D721Med (cell line): ENCODE data around the gene TSPAN10.

ENCODE experiments used
- DNase-seq: peaks from one replicate; pipeline ENCODE4 v3.0.0; 2011; ENCODE audit warnings: low spot score; ENCODE audit not compliant: insufficient read length
- FAIRE-seq: peaks from 2 replicates; lab custom pipeline; 2011; peaks lifted over from hg19 to GRCh38; lab: Jason Lieb, UNC
- TF ChIP-seq, protein P1 (sequence below): IDR thresholded peaks from 2 replicates; pipeline ENCODE4 v1.5.1; 2012; ENCODE audit warnings: mild to moderate bottlenecking, control low read depth; ENCODE audit not compliant: insufficient read depth; ENCODE audit errors: missing control alignments

TSPAN10 gene

DNA sequence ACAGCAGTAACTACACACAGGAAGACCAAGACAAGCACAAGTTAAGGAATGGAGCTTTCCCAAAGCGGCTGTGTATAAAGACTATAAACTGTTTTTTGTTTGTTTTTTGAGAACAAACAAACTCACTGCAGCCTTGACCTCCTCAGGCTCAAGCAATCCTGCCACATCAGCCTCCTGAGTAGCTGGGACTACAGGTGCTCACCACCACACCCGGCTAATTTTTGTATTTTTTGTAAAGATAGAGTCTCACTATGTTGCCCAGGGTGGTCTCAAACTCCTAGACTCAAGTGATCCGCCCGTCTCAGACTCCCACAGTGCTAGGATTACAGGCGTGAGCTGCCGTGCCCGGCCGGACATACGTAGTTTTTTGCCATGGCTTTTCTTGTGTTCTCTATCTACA is 23.4 kb downstream of the TSPAN10 start:
- FAIRE-seq = no peak
- TF ChIP-seq, protein P1, sequence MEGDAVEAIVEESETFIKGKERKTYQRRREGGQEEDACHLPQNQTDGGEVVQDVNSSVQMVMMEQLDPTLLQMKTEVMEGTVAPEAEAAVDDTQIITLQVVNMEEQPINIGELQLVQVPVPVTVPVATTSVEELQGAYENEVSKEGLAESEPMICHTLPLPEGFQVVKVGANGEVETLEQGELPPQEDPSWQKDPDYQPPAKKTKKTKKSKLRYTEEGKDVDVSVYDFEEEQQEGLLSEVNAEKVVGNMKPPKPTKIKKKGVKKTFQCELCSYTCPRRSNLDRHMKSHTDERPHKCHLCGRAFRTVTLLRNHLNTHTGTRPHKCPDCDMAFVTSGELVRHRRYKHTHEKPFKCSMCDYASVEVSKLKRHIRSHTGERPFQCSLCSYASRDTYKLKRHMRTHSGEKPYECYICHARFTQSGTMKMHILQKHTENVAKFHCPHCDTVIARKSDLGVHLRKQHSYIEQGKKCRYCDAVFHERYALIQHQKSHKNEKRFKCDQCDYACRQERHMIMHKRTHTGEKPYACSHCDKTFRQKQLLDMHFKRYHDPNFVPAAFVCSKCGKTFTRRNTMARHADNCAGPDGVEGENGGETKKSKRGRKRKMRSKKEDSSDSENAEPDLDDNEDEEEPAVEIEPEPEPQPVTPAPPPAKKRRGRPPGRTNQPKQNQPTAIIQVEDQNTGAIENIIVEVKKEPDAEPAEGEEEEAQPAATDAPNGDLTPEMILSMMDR = no peak
- DNase-seq = no peak

DNA sequence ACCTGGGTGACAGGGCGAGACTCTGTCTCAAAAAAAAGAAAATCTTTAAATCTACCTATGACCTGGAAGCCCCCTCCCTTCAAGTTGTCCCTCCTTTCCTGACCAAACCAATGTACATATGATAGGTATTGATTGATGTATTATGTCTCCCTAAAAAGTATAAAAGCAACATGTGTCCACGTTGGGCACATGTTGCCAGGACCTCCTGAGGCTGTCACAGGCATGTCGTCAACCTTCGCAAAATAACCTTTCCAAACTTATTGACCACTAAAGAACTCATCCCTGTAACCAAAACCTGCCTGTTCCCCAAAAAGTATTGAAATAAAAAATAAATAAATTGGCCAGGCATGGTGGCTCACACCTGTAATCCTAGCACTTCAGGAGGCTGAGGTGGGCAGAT is 25.0 kb downstream of the TSPAN10 start:
- DNase-seq = no peak
- no peak for FAIRE-seq
- TF ChIP-seq, protein P1 = no peak

DNA sequence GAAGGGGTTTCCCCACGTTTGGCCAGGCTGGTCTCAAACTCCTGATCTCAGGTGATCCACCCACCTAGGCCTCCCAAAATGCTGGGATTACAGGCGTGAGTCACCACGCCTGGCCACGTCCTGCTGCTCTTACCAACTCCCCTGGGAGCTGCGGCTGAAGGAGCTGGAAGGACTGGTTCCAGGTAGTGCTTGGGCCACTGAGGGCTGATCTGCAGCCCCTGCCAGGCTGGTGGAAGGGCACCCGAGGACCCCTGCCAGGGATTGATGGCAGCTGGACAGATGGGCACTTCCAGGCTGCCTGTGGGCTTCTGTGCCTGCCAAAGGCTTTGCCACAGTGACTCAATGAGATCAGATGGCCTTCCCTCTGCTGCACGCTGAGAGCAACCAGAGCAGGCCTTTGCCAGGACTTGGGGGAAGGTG is 27.1 kb downstream of the TSPAN10 start:
- TF ChIP-seq, protein P1 = no peak
- FAIRE-seq (no peak), DNase-seq (no peak)

DNA sequence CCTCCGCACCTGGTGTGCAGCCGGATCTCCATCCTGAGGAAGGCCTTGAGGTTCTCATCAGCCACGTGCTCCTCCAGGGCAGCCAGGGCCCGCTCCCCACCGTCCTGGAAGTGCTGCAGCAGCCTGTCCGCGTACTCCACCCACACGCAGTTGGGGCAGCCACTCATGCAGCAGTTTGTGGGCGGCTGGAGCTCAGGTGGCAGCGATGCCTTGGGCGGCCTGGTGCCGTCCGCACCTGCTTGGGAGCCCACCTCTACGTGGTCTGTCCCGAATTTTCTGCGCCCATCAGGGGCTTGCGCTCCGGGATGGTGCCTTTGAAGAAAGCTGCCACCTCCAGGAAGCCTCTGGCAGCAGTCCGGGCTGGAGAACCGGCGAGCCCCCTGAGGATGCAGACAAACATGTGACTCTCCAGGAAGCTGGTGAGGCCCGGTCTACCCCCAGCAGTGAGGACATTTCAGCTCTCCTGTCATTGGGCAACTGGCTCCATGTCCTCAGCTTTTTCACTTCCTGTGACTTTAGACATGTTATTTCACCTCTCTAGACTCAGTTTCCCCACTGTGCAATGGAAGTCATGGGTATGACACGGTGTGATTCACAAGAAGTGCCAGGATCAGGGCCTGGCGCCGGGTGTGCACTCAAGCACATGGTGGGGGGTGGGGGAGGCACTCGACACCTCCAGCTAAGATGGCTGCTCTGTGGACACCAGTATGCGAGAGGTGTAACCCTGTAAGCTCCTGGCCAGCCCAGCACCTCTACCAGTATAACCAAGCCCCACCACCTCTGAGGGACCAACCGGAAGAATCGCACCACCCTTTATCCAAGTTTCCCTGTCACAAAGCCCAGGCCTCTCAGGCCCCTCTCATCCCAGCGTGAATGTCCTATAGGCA is 28.5 kb downstream of the TSPAN10 start:
- FAIRE-seq (no peak), DNase-seq (no peak)
- TF ChIP-seq, protein P1 = no peak

DNA sequence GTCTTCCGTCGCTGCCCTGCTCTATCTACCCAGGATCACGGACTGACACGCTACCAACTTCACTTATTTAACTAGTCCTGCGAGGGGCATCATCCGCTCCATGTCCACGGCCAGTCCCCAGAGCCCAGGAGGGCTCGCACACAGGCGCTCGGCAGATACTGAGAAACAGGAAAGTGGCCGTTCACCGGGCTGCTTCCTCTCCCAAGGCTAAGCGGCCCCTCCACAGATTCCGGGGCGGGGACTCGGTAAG is 29.0 kb downstream of the TSPAN10 start:
- DNase-seq (no peak), FAIRE-seq (no peak)
- TF ChIP-seq, protein P1 = no peak

DNA sequence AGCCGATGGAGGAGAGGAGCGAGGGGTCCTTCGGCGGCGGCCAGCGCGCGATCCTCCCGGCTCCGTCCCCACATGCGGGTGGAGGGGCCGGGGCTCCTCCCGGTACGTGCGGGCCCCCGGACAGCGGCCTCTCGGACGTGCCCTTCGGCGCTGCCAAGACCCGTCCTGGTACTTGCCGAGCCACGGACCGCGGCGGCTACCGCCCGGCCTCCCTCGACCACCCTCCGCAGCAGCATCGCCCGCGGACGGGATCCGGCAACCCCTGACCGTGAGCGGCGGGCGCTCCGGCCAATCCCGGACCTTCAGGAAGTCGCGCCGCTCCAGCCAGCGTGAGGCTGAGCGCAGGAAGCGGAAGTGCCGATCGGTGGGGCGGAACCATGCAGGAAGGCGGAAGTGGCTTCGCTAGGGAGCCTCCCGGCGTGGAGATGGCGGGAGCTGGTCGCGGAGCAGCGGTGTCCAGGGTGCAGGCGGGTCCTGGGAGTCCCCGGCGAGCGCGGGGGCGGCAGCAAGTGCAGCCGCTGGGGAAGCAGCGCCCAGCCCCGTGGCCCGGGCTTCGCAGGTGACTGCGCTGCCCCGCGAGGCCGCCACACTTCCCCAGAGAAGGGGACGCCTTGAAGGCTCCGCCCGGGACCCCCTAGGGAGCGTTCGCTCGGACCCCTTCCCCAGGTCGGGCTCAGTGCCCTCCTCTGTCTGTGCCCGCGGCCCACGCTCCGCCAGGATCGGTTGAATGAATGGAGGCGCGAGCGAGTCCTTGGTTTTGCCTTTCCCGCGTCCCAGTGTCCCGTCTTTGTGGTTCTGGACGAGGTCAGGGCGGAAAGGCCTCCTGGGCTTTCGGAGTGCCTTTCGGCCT is 29.6 kb downstream of the TSPAN10 start, which contains the start of the genes CCDC137 and OXLD1:
CCDC137 (plus strand) TSS at position 396 of the 850 bp plus-strand sequence; CDS start at position 426, 30 bp downstream.
OXLD1 (minus strand) TSS at position 264 of the 850 bp plus-strand sequence; CDS start at position 236, 28 bp downstream.
- FAIRE-seq = no peak
- TF ChIP-seq, protein P1 = no peak
- DNase-seq = peak; percentile 98
